A673 (cell line): ENCODE measurements around the gene SH3TC1.

Experiments
- CTCF ChIP-seq: fragments of 300-800, 200-600 bp; sonication (generic); conservative IDR thresholded peaks from 2 replicates; pipeline ENCODE4 v1.5.1; 2017; ENCODE audit warnings: low read depth, mild to moderate bottlenecking, antibody characterized with exemption, low read length, moderate library complexity, mixed read lengths
- EZH2 ChIP-seq: fragments of 200-600 bp; sonication (generic); IDR thresholded peaks from 2 replicates; pipeline ENCODE4 v1.6.1; 2017; ENCODE audit warnings: borderline replicate concordance, low read depth, mild to moderate bottlenecking, mixed read lengths, antibody characterized with exemption, low read length; ENCODE audit not compliant: poor library complexity, severe bottlenecking

GRCh38 chr4:8244931-8245460, 45.9 kb downstream of the SH3TC1 start:
- no peak for TF ChIP-seq CTCF
- no peak for TF ChIP-seq EZH2
